ENCODE measurements around the gene MANF.
"Not testable (repeated sequence)": the region's sequence is repeated elsewhere in the genome, so short reads cannot be mapped to it uniquely, and the experiment has no call there.

The MANF gene

GRCh38 chr3:51384726-51385473, at the start of gene MANF:
Gene MANF, plus strand, starts transcription at chr3:51385291. Its CDS starts 52 bp downstream, at chr3:51385343.
- peak; percentile 88 for DNase-seq

DNA sequence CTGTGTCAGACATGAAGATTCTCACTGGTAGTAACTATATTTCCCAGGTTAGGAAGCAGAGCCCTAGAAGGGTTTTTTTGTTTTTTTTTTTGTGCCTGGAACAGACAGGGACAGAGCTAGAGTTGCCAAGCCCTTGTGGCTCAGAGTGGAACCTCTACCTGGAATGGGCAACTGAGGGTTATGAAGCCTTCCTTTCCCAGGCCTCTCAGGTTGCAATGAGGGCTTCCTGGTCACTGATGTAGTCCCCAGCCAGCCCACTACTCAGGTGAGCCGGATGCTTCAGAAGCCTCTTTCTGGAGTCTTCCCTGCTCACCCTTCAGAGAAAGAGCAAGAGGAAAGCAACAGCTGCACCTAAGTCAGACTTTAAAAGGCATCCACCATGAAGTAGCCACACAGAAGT, 48.8 kb upstream of the MANF start:
- DNase-seq: no peak

GRCh38 chr3:51337666-51338065, 47.4 kb upstream of the MANF start:
- no peak for DNase-seq

GRCh38 chr3:51338632-51339031, 46.5 kb upstream of the MANF start:
- no peak for DNase-seq

GRCh38 chr3:51340013-51340829, 44.9 kb upstream of the MANF start:
- DNase-seq: no peak

- no peak for DNase-seq
Observed at GRCh38 chr3:51340989-51341636, 44.0 kb upstream of the MANF start.

DNA sequence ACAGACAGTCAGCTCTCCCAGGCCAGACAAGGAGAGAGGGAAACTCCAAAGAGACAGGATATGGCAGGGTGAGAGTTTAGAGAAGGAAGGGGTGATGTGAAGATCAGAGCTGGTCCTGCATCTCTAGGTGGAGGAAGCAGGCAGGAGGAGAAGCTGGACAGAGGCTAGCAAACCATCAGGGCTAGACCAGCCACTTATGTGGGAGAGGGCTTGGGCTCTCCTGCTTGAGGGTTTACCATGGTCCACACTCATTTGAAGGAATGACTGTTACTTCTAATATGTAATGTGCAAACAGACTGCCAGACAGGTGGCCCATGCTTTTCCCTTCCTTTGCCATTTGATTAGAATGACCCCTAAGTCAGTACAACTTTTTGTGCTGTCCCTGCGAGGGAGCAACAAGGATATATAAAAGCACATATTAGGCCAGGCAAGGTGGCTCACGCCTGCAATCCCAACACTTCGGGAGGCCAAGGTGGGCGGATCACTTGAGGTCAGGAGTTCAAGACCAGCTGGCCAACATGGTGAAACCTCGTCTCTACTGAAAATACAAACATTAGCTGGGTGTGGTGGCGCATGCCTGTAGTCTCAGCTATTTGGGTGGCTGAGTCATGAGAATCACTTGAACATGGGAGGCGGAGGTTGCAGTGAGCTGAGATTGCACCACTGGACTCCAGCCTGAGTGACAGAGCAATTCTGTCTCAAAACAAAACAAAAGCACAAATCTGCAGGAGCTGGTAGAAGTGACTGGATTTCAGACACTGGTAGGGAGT, 41.0 kb upstream of the MANF start:
- no peak for DNase-seq

GRCh38 chr3:51350751-51351150, 34.3 kb upstream of the MANF start:
- no peak for DNase-seq

DNA sequence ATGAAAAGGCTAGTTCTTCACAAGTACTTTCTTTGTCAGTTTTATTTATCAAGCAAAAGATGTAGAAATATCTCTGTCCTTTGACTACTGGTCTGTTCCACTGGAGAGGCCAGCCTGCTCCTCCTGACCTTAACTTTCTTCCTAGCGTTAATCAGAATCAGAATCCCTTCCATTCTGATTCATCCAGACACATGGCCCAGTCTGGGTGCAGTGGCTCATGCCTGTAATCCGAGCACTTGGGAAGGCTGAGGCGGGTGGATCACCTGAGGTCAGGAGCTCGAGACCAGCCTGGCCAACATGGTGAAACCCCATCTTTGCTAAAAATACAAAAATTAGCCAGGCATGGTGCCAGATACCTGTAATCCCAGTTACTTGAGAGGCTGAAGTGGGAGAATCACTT, 32.0 kb upstream of the MANF start:
- no peak for DNase-seq

DNA sequence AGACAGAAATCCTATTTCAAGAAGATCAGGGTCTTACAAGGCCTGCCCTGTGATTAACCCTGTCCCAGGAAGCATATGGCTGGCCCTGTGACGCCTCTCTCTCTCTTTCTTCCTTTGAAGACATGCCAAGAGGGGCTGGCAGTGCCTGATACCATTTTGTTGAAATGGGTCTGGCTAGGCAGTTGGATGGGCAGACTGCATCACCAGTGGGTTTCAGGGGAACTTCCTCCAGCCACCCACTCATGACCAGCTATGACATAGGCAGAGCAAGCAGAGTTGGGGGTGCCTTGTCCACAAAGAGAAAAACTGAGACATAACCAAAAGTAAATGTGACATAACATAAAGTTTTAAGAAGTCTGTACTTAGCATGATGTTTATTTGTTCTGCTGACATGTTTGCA, 31.4 kb upstream of the MANF start:
- no peak for DNase-seq

DNA sequence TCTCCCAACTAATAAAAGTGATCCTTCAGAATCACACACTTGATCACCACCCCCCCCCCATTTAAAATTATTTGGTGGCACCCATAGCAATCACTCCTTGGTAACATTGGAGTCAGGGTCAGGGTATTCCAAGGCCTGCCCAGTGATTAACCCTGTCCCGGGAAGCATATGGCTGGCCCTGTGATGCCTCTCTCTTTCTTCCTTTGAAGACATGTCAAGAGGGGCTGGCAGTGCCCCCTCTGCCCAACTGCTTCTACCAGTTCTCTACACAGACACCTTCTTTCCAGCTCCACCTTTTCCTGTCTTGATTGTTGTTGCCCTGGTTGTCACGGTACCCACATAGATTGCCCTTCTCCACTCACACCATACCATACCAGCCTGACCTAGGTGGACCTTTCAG, 30.9 kb upstream of the MANF start:
- no peak for DNase-seq

GRCh38 chr3:51354731-51355615, 30.1 kb upstream of the MANF start:
- no peak for DNase-seq

DNA sequence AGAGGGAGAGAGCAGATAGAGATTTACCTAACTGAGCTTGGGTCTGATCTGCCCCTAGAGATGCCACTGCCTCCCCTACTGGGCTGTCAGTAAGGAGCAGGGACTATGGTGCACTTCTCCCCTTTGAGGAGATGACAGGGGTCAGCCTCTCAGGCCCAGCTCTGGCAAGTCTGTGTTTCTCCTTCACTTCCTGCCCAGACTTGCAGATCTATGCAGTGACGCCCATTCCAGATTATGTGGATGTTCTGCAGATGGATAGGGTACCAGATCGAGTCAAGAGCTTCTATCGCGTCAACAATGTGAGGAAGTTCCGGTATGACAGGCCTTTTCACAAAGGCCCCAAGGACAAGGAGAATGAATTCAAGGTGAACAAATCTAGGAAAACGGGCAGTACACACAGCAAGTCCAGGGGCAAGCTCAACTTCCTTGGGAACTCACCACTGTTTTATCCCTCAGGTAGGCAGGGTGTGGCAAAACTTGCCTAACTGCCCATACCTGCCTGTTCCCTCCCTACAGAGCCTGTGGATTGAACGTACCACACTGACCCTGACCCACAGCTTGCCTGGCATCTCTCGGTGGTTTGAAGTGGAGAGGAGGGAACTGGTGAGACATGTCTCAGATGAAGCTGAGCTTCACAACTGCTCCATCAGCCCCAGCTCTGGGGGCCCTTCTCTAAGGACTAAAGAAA, 29.1 kb upstream of the MANF start:
- DNase-seq: no peak

- DNase-seq: no peak
Observed at GRCh38 chr3:51357856-51358255, 27.2 kb upstream of the MANF start.

DNA sequence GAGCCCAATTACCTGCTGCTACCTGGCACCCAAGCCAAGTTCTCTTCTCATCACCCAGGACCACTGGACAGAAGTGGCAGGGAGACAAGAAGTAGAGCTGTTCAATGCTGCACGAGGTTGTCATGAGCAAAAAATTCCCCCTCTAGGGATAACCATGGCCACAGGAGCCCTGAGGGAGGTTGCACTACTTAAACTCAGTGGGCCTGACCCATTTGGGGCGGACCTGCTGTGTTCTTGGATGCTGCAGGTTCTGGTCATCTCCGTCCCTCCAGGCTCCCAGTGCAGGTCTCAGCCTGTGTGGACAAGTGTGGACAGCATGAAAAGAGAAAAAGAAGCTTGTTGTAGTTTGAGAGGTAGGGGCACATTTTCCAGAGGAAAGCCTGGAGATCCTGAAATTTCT, 26.1 kb upstream of the MANF start:
- DNase-seq: no peak

DNA sequence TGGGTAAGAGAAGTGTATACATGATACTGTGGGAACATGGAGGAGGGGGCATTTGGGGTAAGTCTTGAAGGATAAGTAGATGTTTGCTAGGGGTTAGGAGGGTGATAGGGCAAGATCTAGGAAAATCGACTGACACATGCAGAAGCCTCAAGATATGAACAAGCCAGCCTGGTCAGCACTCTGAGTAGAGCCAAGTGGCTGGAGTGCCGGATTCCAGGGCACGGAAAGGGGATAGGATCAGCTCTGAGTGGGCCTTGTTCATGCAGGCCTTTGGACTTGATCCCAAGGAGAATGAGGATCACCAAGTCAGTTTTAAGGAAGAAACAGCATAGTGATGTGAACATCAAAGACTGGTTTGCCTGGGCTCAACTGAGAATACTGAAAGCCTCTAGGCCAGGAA, 24.3 kb upstream of the MANF start:
- no peak for DNase-seq

DNA sequence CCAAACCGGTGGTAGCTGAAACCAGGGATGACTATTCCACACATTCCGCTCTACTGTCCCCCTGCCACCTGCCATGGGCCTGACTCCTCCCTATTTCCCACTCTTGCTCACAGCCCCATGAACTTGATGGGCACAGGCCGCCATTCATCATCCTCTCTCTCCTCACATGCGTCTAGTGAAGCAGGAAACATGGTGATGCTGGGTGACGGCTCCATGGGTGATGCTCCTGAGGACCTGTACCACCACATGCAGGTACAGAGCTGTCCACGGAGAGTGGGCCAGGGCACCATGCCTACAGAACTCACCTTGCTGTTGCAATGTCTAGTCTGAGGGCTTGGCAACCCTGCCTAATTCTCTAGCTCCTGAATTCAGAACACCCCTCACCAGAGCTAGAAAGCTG, 23.3 kb upstream of the MANF start:
- no peak for DNase-seq

DNA sequence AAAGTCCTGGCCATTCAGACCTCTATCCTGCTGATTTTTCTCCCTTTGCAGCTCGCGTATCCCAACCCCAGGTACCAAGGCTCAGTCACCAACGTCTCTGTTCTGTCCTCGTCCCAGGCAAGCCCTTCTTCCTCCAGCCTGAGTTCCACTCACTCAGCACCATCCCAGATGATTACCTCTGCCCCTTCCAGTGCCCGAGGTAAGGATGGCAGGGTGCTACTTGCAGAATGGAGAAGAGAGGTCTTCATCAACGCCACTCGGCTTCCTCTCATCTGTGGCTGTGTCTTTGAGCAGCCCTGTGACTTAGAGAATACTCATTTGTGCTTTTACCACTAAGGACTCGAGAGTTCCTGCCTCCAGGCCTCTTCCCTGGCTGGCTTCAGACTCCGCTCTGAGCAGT, 22.6 kb upstream of the MANF start:
- DNase-seq: no peak

DNA sequence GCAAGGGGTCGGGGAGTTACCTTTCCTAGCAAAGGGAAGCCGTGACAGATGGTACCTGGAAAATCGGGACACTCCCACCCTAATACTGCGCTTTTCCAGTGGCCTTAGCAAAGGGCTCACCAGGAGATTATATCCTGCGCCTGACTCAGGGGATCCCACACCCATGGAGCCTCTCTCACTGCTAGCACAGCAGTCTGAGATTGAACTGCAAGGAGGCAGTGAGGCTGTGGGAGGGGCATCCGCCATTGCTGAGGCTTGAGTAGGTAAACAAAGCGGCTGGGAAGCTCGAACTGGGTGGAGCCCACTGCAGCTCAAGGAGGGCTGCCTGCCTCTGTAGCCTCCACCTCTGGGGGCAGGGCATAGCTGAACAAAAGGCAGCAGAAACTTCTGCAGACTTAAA, 16.8 kb upstream of the MANF start:
- DNase-seq: not testable (repeated sequence)

GRCh38 chr3:51371943-51372557, 13.0 kb upstream of the MANF start:
- peak; percentile 12 for DNase-seq

Measured in SHP77 treated with DMSO at 0.1 percent for 48 hours (cell line).